OCI-LY1 (cell line): ENCODE results near the gene COL9A3.

Experiments
- CTCF ChIP-seq: fragments of 200-600 bp; sonication (generic), shearing (Covaris generic); IDR thresholded peaks from 2 replicates; pipeline ENCODE4 v1.5.1; 2017; ENCODE audit warnings: mild to moderate bottlenecking, antibody characterized with exemption, low read length, moderate library complexity, mixed read lengths
- EZH2 ChIP-seq: fragments of 200-600 bp; sonication (generic), shearing (Covaris generic); IDR thresholded peaks from 2 replicates; pipeline ENCODE4 v1.8.0; 2017; ENCODE audit warnings: borderline replicate concordance, mixed run types, mild to moderate bottlenecking, antibody characterized with exemption, low read length, moderate library complexity, mixed read lengths

DNA sequence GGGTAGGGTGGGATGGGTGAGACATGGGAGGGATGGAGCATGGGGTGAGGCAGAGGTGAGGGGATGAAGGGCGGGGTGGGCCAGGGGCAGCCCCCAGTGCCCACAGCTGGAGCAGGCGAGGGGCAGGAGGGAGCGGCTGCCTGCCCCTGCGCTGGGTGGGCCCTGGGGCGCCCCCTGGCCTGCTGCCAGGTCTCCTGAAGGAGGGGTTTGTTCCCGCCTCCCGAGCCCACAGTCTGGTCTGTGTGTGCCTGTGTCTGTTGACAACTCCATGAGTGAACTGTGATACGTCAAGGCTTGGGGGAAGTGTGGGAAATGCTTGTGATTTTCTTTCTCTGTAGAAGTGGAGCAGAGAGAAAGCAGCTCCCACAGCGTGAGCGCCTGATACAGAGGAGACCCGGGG, 31.5 kb upstream of the COL9A3 start:
- no peak for TF ChIP-seq EZH2
- no peak for TF ChIP-seq CTCF
